ACC112 (cell line): ENCODE measurements around the gene NFX1.

Source experiments
- H2AFZ ChIP-seq: fragments of 200-600 bp; sonication (generic); one replicate; pipeline ENCODE4 v1.6.0; 2017; ENCODE audit warnings: antibody characterized with exemption, low read length; ENCODE audit not compliant: unreplicated experiment
- H3K27ac ChIP-seq: fragments of 200-600 bp; sonication (generic); 2 replicates; pipeline ENCODE4 v1.5.1; 2014; ENCODE audit warnings: low read depth, mild to moderate bottlenecking, antibody characterized with exemption, low read length, moderate library complexity
- H3K27me3 ChIP-seq: fragments of 200-600 bp; sonication (generic); 2 replicates; pipeline ENCODE4 v1.6.1; 2014; ENCODE audit warnings: mild to moderate bottlenecking, antibody characterized with exemption, low read length, moderate library complexity, mixed read lengths; ENCODE audit not compliant: insufficient read depth
- H3K36me3 ChIP-seq: fragments of 200-600 bp; sonication (generic); 2 replicates; pipeline ENCODE4 v1.6.1; 2016; ENCODE audit warnings: mild to moderate bottlenecking, antibody characterized with exemption, low read length, moderate library complexity, mixed read lengths; ENCODE audit not compliant: insufficient read depth
- H3K4me1 ChIP-seq: fragments of 200-600 bp; sonication (generic); one replicate; pipeline ENCODE4 v1.6.1; 2016; ENCODE audit warnings: low read length, mixed read lengths; ENCODE audit not compliant: insufficient read depth, unreplicated experiment, control insufficient read depth
- H3K4me3 ChIP-seq: fragments of 200-600 bp; sonication (generic); 2 replicates; pipeline ENCODE4 v1.5.1; 2014; ENCODE audit warnings: mild to moderate bottlenecking, low read depth, low read length
- H3K79me2 ChIP-seq: fragments of 200-600 bp; sonication (generic); one replicate; pipeline ENCODE4 v1.6.0; 2016; ENCODE audit warnings: low read length; ENCODE audit not compliant: control insufficient read depth, unreplicated experiment, insufficient read depth

NFX1 gene

GRCh38 chr9:33254211-33254610, 36.1 kb upstream of the NFX1 start:
- Histone ChIP-seq H2AFZ (no peak overlapping the region), H3K4me1 (no peaks in the 10 kb centered on the region), H3K27ac (no peak overlapping the region), H3K79me2 (no peaks in the 10 kb centered on the region), H3K4me3 (no peak overlapping the region), H3K36me3 (peaks cover 24% of the 10 kb centered on the region), H3K27me3 (no peaks in the 10 kb centered on the region)

GRCh38 chr9:33255014-33255413, 35.3 kb upstream of the NFX1 start:
- H3K4me3 ChIP-seq = no peak overlapping the region
- H3K4me1 ChIP-seq = no peaks in the 10 kb centered on the region
- peaks cover 4% of the 10 kb centered on the region for H3K79me2 ChIP-seq
- no peak overlapping the region for H3K27ac ChIP-seq
- H3K36me3 ChIP-seq = peaks cover 32% of the 10 kb centered on the region
- no peak overlapping the region for H2AFZ ChIP-seq
- no peaks in the 10 kb centered on the region for H3K27me3 ChIP-seq

- Histone ChIP-seq H3K4me3 (no peak overlapping the region), H3K4me1 (no peaks in the 10 kb centered on the region), H3K79me2 (peaks cover 4% of the 10 kb centered on the region), H3K36me3 (peaks cover 34% of the 10 kb centered on the region), H3K27me3 (no peaks in the 10 kb centered on the region), H3K27ac (no peak overlapping the region), H2AFZ (no peak overlapping the region)
Measured at GRCh38 chr9:33255471-33255870, 34.8 kb upstream of the NFX1 start.

GRCh38 chr9:33256236-33256635, 34.1 kb upstream of the NFX1 start:
- H3K27me3 ChIP-seq = no peaks in the 10 kb centered on the region
- no peak overlapping the region for H3K27ac ChIP-seq
- H3K36me3 ChIP-seq = peaks cover 42% of the 10 kb centered on the region
- no peaks in the 10 kb centered on the region for H3K4me1 ChIP-seq
- H2AFZ ChIP-seq = no peak overlapping the region
- H3K4me3 ChIP-seq = no peak overlapping the region
- H3K79me2 ChIP-seq = peaks cover 10% of the 10 kb centered on the region

GRCh38 chr9:33257276-33257675, 33.0 kb upstream of the NFX1 start:
- Histone ChIP-seq H3K27me3 (no peaks in the 10 kb centered on the region), H3K27ac (no peak overlapping the region), H3K4me1 (no peaks in the 10 kb centered on the region), H3K79me2 (peaks cover 17% of the 10 kb centered on the region), H3K4me3 (no peak overlapping the region), H3K36me3 (peaks cover 43% of the 10 kb centered on the region), H2AFZ (no peak overlapping the region)

- H2AFZ ChIP-seq = no peak overlapping the region
- H3K27ac ChIP-seq = no peak overlapping the region
- H3K36me3 ChIP-seq = peaks cover 37% of the 10 kb centered on the region
- peaks cover 9% of the 10 kb centered on the region for H3K4me1 ChIP-seq
- H3K4me3 ChIP-seq = no peak overlapping the region
- peaks cover 40% of the 10 kb centered on the region for H3K79me2 ChIP-seq
- H3K27me3 ChIP-seq = no peaks in the 10 kb centered on the region
Measured at GRCh38 chr9:33260372-33260771, 29.9 kb upstream of the NFX1 start.

- peak overlapping the region; percentile 100 for H3K4me3 ChIP-seq
- peaks cover 32% of the 10 kb centered on the region for H3K4me1 ChIP-seq
- H2AFZ ChIP-seq = peak overlapping the region; percentile 86
- no peaks in the 10 kb centered on the region for H3K27me3 ChIP-seq
- peaks cover 68% of the 10 kb centered on the region for H3K79me2 ChIP-seq
- H3K36me3 ChIP-seq = peaks cover 42% of the 10 kb centered on the region
- H3K27ac ChIP-seq = peak overlapping the region; percentile 44; the same call in 1 of the 2 replicates
Measured at GRCh38 chr9:33263131-33264002, 26.9 kb upstream of the NFX1 start.

GRCh38 chr9:33264003-33264472, 26.3 kb upstream of the NFX1 start:
- peaks cover 38% of the 10 kb centered on the region for H3K36me3 ChIP-seq

GRCh38 chr9:33264473-33265177, 25.7 kb upstream of the NFX1 start, which contains the start of the genes BAG1 and CHMP5:
BAG1 (minus strand) TSS chr9:33264708.
CHMP5 (plus strand) TSS chr9:33265049; CDS start chr9:33265079, 30 bp downstream.
- peak within 1 kb of the TSS; percentile 84 for H3K27ac ChIP-seq
- H3K27me3 ChIP-seq = no peaks in the 10 kb centered on the region
- H3K4me1 ChIP-seq = peaks cover 32% of the 10 kb centered on the region
- peak within 1 kb of the TSS; percentile 86 for H2AFZ ChIP-seq
- peaks cover 34% of the 10 kb centered on the region for H3K36me3 ChIP-seq
- H3K4me3 ChIP-seq = peak within 1 kb of the TSS; percentile 100
- peaks cover 65% of the 10 kb centered on the region for H3K79me2 ChIP-seq

More at GRCh38 chr9:33264003-33264472, 26.3 kb upstream of the NFX1 start:
- Histone ChIP-seq H3K79me2 (peaks cover 68% of the 10 kb centered on the region), H3K27ac (peak overlapping the region; percentile 44; the same call in 1 of the 2 replicates), H3K4me3 (peak overlapping the region; percentile 100), H3K27me3 (no peaks in the 10 kb centered on the region), H3K4me1 (peaks cover 32% of the 10 kb centered on the region), H2AFZ (peak overlapping the region; percentile 86)

- H3K27ac ChIP-seq = peak overlapping the region; percentile 84
- no peaks in the 10 kb centered on the region for H3K27me3 ChIP-seq
- H3K4me3 ChIP-seq = peak overlapping the region; percentile 100
- peaks cover 65% of the 10 kb centered on the region for H3K79me2 ChIP-seq
- H3K4me1 ChIP-seq = peaks cover 32% of the 10 kb centered on the region
- peaks cover 33% of the 10 kb centered on the region for H3K36me3 ChIP-seq
- peak overlapping the region; percentile 6 for H2AFZ ChIP-seq
Measured at GRCh38 chr9:33265211-33265865, 25.0 kb upstream of the NFX1 start.
